Measurements from ENCODE around the gene ZNHIT1.

DNA sequence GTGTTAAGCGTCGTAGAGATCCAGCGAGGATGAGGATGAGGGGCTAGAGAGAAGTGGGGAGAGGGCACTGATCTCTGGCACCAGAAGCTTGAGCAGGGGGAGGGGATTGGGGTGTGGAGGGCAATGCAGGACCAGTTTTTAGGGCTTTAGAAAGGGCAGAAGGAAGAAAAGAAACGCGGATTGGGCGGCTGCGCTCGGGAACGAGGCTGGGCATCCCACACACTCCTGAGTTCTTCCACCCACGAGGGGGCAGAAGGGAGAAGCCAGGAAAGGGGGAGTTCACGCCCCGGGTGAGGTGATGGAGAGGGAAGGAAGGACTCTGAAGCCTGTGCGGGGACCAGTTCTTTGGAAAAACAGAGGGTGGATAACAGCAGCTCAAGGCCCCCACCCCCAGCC is 46.5 kb upstream of the ZNHIT1 start:
- TF ChIP-seq POLR2A (IDR thresholded peaks at IDR 0.05), result no peak
- TF ChIP-seq, protein P1, sequence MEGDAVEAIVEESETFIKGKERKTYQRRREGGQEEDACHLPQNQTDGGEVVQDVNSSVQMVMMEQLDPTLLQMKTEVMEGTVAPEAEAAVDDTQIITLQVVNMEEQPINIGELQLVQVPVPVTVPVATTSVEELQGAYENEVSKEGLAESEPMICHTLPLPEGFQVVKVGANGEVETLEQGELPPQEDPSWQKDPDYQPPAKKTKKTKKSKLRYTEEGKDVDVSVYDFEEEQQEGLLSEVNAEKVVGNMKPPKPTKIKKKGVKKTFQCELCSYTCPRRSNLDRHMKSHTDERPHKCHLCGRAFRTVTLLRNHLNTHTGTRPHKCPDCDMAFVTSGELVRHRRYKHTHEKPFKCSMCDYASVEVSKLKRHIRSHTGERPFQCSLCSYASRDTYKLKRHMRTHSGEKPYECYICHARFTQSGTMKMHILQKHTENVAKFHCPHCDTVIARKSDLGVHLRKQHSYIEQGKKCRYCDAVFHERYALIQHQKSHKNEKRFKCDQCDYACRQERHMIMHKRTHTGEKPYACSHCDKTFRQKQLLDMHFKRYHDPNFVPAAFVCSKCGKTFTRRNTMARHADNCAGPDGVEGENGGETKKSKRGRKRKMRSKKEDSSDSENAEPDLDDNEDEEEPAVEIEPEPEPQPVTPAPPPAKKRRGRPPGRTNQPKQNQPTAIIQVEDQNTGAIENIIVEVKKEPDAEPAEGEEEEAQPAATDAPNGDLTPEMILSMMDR (IDR thresholded peaks at IDR 0.05), result no peak
